SK-N-SH treated with all-trans-retinoic acid at 6 μM for 48 hours (cell line): Measurements from ENCODE around the gene NET1.

Experiments
- ATAC-seq: fragments of 200-7000 bp; cut with Tn5 transposase; 3 replicates; pipeline ENCODE4 v1.9.1; 2020; ENCODE audit warnings: mild to moderate bottlenecking, moderate library complexity
- BACH2 ChIP-seq: fragments of 250-450 bp; sonication (Bioruptor Pico); IDR thresholded peaks from 2 replicates; pipeline ENCODE4 v1.9.0; 2021; ENCODE audit warnings: mild to moderate bottlenecking, borderline replicate concordance
- CREB5 ChIP-seq: fragments of 250-450 bp; sonication (Bioruptor Pico); IDR thresholded peaks from 2 replicates; pipeline ENCODE4 v1.5.1; 2020; ENCODE audit warnings: low read depth, mild to moderate bottlenecking, moderate library complexity
- CSDC2 ChIP-seq: fragments of 250-450 bp; sonication (Bioruptor Pico); IDR thresholded peaks from 2 replicates; pipeline ENCODE4 v1.5.0; 2020; ENCODE audit warnings: mild to moderate bottlenecking, moderate library complexity
- CSRNP3 ChIP-seq: fragments of 250-450 bp; sonication (Bioruptor Pico); IDR thresholded peaks from 2 replicates; pipeline ENCODE4 v1.5.1; 2021; ENCODE audit warnings: mild to moderate bottlenecking, moderate library complexity
- ESRRG ChIP-seq: fragments of 250-450 bp; sonication (Bioruptor Pico); IDR thresholded peaks from 2 replicates; pipeline ENCODE4 v1.6.1; 2021; ENCODE audit warnings: mild to moderate bottlenecking
- GLIS3 ChIP-seq: fragments of 250-450 bp; sonication (Bioruptor Pico); IDR thresholded peaks from 2 replicates; pipeline ENCODE4 v1.5.0; 2020; ENCODE audit warnings: mild to moderate bottlenecking, moderate library complexity
- ISL1 ChIP-seq: fragments of 250-450 bp; sonication (Bioruptor Pico); IDR thresholded peaks from 2 replicates; pipeline ENCODE4 v2.1.2; 2022; ENCODE audit warnings: mild to moderate bottlenecking, moderate library complexity
- PATZ1 ChIP-seq: fragments of 250-450 bp; sonication (Bioruptor Pico); IDR thresholded peaks from 2 replicates; pipeline ENCODE4 v1.8.0; 2020; ENCODE audit warnings: mild to moderate bottlenecking, moderate library complexity, borderline replicate concordance
- POU6F1 ChIP-seq: fragments of 250-450 bp; sonication (Bioruptor Pico); IDR thresholded peaks from 2 replicates; pipeline ENCODE4 v1.8.0; 2021; ENCODE audit warnings: low read depth, mild to moderate bottlenecking, moderate library complexity, borderline replicate concordance
- RARB ChIP-seq: fragments of 250-450 bp; sonication (Bioruptor Pico); IDR thresholded peaks from 2 replicates; pipeline ENCODE4 v1.8.0; 2021; ENCODE audit warnings: mild to moderate bottlenecking, moderate library complexity
- TOX ChIP-seq: fragments of 250-450 bp; sonication (Bioruptor Pico); IDR thresholded peaks from 2 replicates; pipeline ENCODE4 v1.8.0; 2021; ENCODE audit warnings: mild to moderate bottlenecking, moderate library complexity, borderline replicate concordance
- TSHZ2 ChIP-seq: fragments of 250-450 bp; sonication (Bioruptor Pico); IDR thresholded peaks from 2 replicates; pipeline ENCODE4 v1.5.0; 2020; ENCODE audit warnings: mild to moderate bottlenecking, moderate library complexity
- ZFP3 ChIP-seq: fragments of 250-450 bp; sonication (Bioruptor Pico); IDR thresholded peaks from 2 replicates; pipeline ENCODE4 v1.5.0; 2020; ENCODE audit warnings: mild to moderate bottlenecking, moderate library complexity
- ZNF565 ChIP-seq: fragments of 450-650 bp; formaldehyde crosslinking; conservative IDR thresholded peaks from 2 replicates; pipeline ENCODE4 v1.5.0; 2020; ENCODE audit warnings: low read depth, mild to moderate bottlenecking, moderate library complexity
- ZNF70 ChIP-seq: fragments of 450-650 bp; formaldehyde crosslinking; IDR thresholded peaks from 2 replicates; pipeline ENCODE4 v1.5.0; 2020; ENCODE audit warnings: mild to moderate bottlenecking, moderate library complexity
- ZNF8 ChIP-seq: fragments of 450-650 bp; formaldehyde crosslinking; IDR thresholded peaks from 2 replicates; pipeline ENCODE4 v1.5.0; 2020; ENCODE audit warnings: mild to moderate bottlenecking, moderate library complexity

NET1 gene

GRCh38 chr10:5461914-5462840, 49.8 kb downstream of the NET1 start (continued):
- TF ChIP-seq TSHZ2 = no peak

GRCh38 chr10:5462841-5463293, 50.5 kb downstream of the NET1 start:
- TF ChIP-seq ISL1 = no peak
- no peak for TF ChIP-seq CSDC2 (CRISPR knock-in tag)
- TF ChIP-seq RARB = no peak
- TF ChIP-seq ESRRG (CRISPR knock-in tag) = no peak
- no peak for TF ChIP-seq ZFP3 (CRISPR knock-in tag)
- no peak for TF ChIP-seq TOX (CRISPR knock-in tag)
- TF ChIP-seq BACH2 (CRISPR knock-in tag) = no peak
- no peak for TF ChIP-seq CREB5 (CRISPR knock-in tag)
- TF ChIP-seq PATZ1 (CRISPR knock-in tag) = no peak
- no peak for TF ChIP-seq ZNF565 (CRISPR knock-in tag)
- no peak for TF ChIP-seq CSRNP3 (CRISPR knock-in tag)
- no peak for TF ChIP-seq GLIS3 (CRISPR knock-in tag)
- TF ChIP-seq ZNF8 (CRISPR knock-in tag) = no peak
- no peak for TF ChIP-seq ZNF70 (CRISPR knock-in tag)
- no peak for TF ChIP-seq POU6F1 (CRISPR knock-in tag)
- TF ChIP-seq TSHZ2 = no peak
- TF ChIP-seq, all 23 proteins: peak for 0

GRCh38 chr10:5464546-5464945, 52.2 kb downstream of the NET1 start:
- TF ChIP-seq ZFP3 (CRISPR knock-in tag) = no peak
- TF ChIP-seq ISL1 = no peak
- TF ChIP-seq GLIS3 (CRISPR knock-in tag) = no peak
- TF ChIP-seq CSDC2 (CRISPR knock-in tag) = no peak
- no peak for TF ChIP-seq RARB
- TF ChIP-seq, all 23 proteins: peak for 0
- no peak for ATAC-seq

More at GRCh38 chr10:5462841-5463293, 50.5 kb downstream of the NET1 start:
- ATAC-seq = no peak
